Measurements from ENCODE around the gene TARBP2.

Gene TARBP2

DNA sequence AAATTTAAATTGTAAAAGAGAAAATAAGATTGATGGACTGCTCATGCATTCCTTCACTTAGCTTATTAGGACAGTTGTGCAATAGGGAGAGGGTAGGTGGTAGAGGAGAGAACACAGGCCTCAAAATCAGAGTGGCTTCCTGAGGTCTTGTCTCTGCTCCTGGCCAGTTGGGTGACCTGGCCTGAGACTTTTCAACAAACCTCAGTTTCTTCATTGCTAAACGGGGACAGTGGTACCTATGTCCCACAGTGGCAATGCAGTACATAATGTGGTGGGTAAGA is 4.4 kb upstream of the TARBP2 start:
- TF ChIP-seq EZH2phosphoT487 (IDR thresholded peaks at IDR 0.05; ENCODE audit: borderline replicate concordance, low read length) (no peak), CTCF (IDR thresholded peaks at IDR 0.05; ENCODE audit: low read depth, low read length, poor library complexity, severe bottlenecking) (no peak)
- Histone ChIP-seq H3K36me3 (ENCODE audit: control insufficient read depth, low read length) (0 out of 2 replicates have a peak, but pooled peaks cover 3% of the 10 kb centered on the region), H3K9me2 (replicated peaks; ENCODE audit: control insufficient read depth, low read length) (no peaks in the 10 kb centered on the region), H3F3A (ENCODE audit: control insufficient read depth, insufficient read depth) (peaks cover 9% of the 10 kb centered on the region), H4K20me1 (ENCODE audit: control insufficient read depth, insufficient read depth, low read depth, low read length) (no peaks in the 10 kb centered on the region), H3K9me3 (ENCODE audit: control insufficient read depth, insufficient read depth, low read length) (no peaks in the 10 kb centered on the region), H3K27ac (ENCODE audit: low read depth, low read length) (no peak overlapping the region), H3K4me3 (ENCODE audit: low read length) (no peak overlapping the region), H3K4me2 (ENCODE audit: low read length) (no peak overlapping the region), H3K79me2 (ENCODE audit: control insufficient read depth, low read length) (peaks cover 19% of the 10 kb centered on the region), H3K4me1 (ENCODE audit: control insufficient read depth, low read length) (peaks cover 68% of the 10 kb centered on the region), H3K27me3 (ENCODE audit: control insufficient read depth, low read length) (no peaks in the 10 kb centered on the region)

DNA sequence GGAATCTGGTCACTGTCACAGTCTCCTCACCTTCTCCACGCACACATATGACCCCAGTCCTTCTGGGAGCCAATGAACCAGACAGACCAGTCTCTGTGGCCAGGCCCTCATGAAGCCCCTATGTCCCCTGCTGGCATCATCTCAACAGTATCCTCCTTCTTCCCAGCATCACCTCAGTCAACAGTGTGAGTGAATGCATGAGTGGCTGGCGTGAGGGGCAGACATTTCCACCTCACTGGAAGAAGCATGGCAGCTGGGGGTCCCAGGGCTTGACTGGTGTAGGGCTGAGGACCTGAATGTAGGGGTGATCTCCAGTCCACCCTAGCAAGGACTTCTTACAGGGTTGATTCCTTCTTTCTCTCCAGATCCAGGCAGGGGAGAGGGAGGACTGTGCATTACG is 3.6 kb upstream of the TARBP2 start:
- Histone ChIP-seq H3K79me2 (ENCODE audit: control insufficient read depth, low read length) (peaks cover 27% of the 10 kb centered on the region), H3K4me3 (ENCODE audit: low read length) (no peak overlapping the region), H3K27me3 (ENCODE audit: control insufficient read depth, low read length) (no peaks in the 10 kb centered on the region), H4K20me1 (ENCODE audit: control insufficient read depth, insufficient read depth, low read depth, low read length) (no peaks in the 10 kb centered on the region), H3K9me3 (ENCODE audit: control insufficient read depth, insufficient read depth, low read length) (no peaks in the 10 kb centered on the region), H3K9me2 (replicated peaks; ENCODE audit: control insufficient read depth, low read length) (no peaks in the 10 kb centered on the region), H3K4me1 (ENCODE audit: control insufficient read depth, low read length) (peaks cover 70% of the 10 kb centered on the region), H3K36me3 (ENCODE audit: control insufficient read depth, low read length) (0 out of 2 replicates have a peak, but pooled peaks cover 3% of the 10 kb centered on the region), H3K4me2 (ENCODE audit: low read length) (no peak overlapping the region), H3F3A (ENCODE audit: control insufficient read depth, insufficient read depth) (peaks cover 9% of the 10 kb centered on the region), H3K27ac (ENCODE audit: low read depth, low read length) (no peak overlapping the region)
- TF ChIP-seq CTCF (IDR thresholded peaks at IDR 0.05; ENCODE audit: low read depth, low read length, poor library complexity, severe bottlenecking) (no peak), EZH2phosphoT487 (IDR thresholded peaks at IDR 0.05; ENCODE audit: borderline replicate concordance, low read length) (no peak)

GRCh38 chr12:53498235-53498630 is 2.9 kb upstream of the TARBP2 start:
- TF ChIP-seq EZH2phosphoT487 (IDR thresholded peaks at IDR 0.05; ENCODE audit: borderline replicate concordance, low read length): no peak
- TF ChIP-seq CTCF (IDR thresholded peaks at IDR 0.05; ENCODE audit: low read depth, low read length, poor library complexity, severe bottlenecking): no peak
- Histone ChIP-seq H3K9me2 (replicated peaks; ENCODE audit: control insufficient read depth, low read length) (no peaks in the 10 kb centered on the region), H3K9me3 (ENCODE audit: control insufficient read depth, insufficient read depth, low read length) (no peaks in the 10 kb centered on the region), H3K4me1 (ENCODE audit: control insufficient read depth, low read length) (peaks cover 65% of the 10 kb centered on the region), H3K27me3 (ENCODE audit: control insufficient read depth, low read length) (no peaks in the 10 kb centered on the region), H3K36me3 (ENCODE audit: control insufficient read depth, low read length) (0 out of 2 replicates have a peak, but pooled peaks cover 3% of the 10 kb centered on the region), H3K27ac (ENCODE audit: low read depth, low read length) (no peak overlapping the region), H4K20me1 (ENCODE audit: control insufficient read depth, insufficient read depth, low read depth, low read length) (no peaks in the 10 kb centered on the region), H3F3A (ENCODE audit: control insufficient read depth, insufficient read depth) (peaks cover 9% of the 10 kb centered on the region), H3K4me2 (ENCODE audit: low read length) (peak overlapping the region; percentile 93), H3K4me3 (ENCODE audit: low read length) (peak overlapping the region; percentile 93), H3K79me2 (ENCODE audit: control insufficient read depth, low read length) (peaks cover 33% of the 10 kb centered on the region)

Data from DOHH2 (cell line).